ENCODE results near the gene CHD2. TPM values are rescaled to one million over a fixed set of nuclear protein-coding genes. Genes with fewer than 3 reads are reported as not detected.

CHD2 gene
- total and polyA plus RNA-seq, 10 of the 15 experiments (the other 5 are each of a cell fraction or from before 2014, with no cell fraction given): 38.1 to 94.7 (median 63.3) TPM

DNA sequence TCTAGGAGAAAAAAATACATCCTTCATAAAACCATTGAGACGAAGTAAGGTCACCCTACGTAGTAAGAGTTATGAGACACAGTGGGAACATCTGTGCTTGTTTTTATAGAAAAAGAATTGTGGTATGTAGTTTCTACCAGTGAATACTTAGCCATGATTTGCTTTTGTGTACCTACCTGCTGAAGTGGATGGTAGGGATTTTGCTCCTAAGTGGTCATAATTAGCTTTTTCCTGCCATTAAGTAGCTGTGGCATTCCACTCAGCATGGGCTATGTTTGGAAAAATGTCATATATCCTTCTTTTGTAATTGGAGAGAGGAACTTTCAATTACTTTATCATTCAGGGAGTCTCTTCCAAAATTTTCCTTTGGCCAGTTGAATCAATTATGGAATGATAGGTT is 63.7 kb downstream of the CHD2 start:
- POLR2A ChIA-PET: no interaction called here
- RAD21 ChIA-PET (ENCODE audit: unreplicated experiment): interaction anchor here (0.5 kb wide), 1 partner anchor 166 kb away, joined by 3 read pairs; no protein-coding TSS in a partner anchor
- Histone ChIP-seq H3K4me1 (ENCODE audit: control insufficient read depth, insufficient read depth, low read length) (no peaks in the 10 kb centered on the region), H4K20me1 (ENCODE audit: control insufficient read depth, insufficient read depth) (no peaks in the 10 kb centered on the region; the same call in 1 of the 2 replicates), H3K4me3 (no peak overlapping the region), H2AFZ (ENCODE audit: control insufficient read depth, low read depth, low read length) (no peak overlapping the region), H3K36me3 (ENCODE audit: control insufficient read depth in 2 of 2, insufficient read depth in 2 of 2, low read length in 1 of 2) (peaks cover 2 to 56% of the 10 kb centered on the region in 2 experiments), H3K27me3 (replicated peaks in 1 of 2; ENCODE audit: control insufficient read depth in 2 of 2, insufficient read depth in 2 of 2, low read length in 1 of 2) (no peaks in the 10 kb centered on the region), H3K27ac (ENCODE audit: control insufficient read depth, insufficient read depth) (no peak overlapping the region), H3K9ac (ENCODE audit: control insufficient read depth, insufficient read depth, low read length) (no peak overlapping the region), H3K4me2 (ENCODE audit: control insufficient read depth, insufficient read depth) (no peak overlapping the region), H3K9me3 (replicated peaks; ENCODE audit: control insufficient read depth, insufficient read depth, low read length) (no peaks in the 10 kb centered on the region; the same call in 2 of the 3 replicates), H3K79me2 (ENCODE audit: control insufficient read depth, insufficient read depth, low read length) (peaks cover 7% of the 10 kb centered on the region)
- intact Hi-C loops (cut with micrococcal nuclease; ENCODE audit: unreplicated experiment) (no loop called here), in situ Hi-C loops (cut with MboI) (no loop called here)
- SMC1A ChIA-PET (ENCODE audit: uncharacterized antibody, unreplicated experiment): interaction anchor here (1.0 to 1.3 kb wide), 3 partner anchors 14 to 38 kb away, joined by 3 to 4 read pairs (median 3); no protein-coding TSS in a partner anchor
- TF ChIP-seq RAD21 (IDR thresholded peaks at IDR 0.05; ENCODE audit: insufficient read depth, low read depth, low read length): no peak
- no peak for TF ChIP-seq EED (IDR thresholded peaks at IDR 0.05; ENCODE audit: low read depth)
- no peak for TF ChIP-seq RELA (IDR thresholded peaks at IDR 0.05; ENCODE audit: borderline replicate concordance, partially characterized antibody)
- TF ChIP-seq TARDBP (IDR thresholded peaks at IDR 0.05; ENCODE audit: borderline replicate concordance): no peak
- no peak for TF ChIP-seq TAF1 (IDR thresholded peaks at IDR 0.05; ENCODE audit: borderline replicate concordance, low read depth, low read length)
- TF ChIP-seq GATAD2B (conservative IDR thresholded peaks at IDR 0.05; ENCODE audit: low read depth): no peak
- TF ChIP-seq IKZF1 (conservative IDR thresholded peaks at IDR 0.05): no peak
- TF ChIP-seq, protein P1, sequence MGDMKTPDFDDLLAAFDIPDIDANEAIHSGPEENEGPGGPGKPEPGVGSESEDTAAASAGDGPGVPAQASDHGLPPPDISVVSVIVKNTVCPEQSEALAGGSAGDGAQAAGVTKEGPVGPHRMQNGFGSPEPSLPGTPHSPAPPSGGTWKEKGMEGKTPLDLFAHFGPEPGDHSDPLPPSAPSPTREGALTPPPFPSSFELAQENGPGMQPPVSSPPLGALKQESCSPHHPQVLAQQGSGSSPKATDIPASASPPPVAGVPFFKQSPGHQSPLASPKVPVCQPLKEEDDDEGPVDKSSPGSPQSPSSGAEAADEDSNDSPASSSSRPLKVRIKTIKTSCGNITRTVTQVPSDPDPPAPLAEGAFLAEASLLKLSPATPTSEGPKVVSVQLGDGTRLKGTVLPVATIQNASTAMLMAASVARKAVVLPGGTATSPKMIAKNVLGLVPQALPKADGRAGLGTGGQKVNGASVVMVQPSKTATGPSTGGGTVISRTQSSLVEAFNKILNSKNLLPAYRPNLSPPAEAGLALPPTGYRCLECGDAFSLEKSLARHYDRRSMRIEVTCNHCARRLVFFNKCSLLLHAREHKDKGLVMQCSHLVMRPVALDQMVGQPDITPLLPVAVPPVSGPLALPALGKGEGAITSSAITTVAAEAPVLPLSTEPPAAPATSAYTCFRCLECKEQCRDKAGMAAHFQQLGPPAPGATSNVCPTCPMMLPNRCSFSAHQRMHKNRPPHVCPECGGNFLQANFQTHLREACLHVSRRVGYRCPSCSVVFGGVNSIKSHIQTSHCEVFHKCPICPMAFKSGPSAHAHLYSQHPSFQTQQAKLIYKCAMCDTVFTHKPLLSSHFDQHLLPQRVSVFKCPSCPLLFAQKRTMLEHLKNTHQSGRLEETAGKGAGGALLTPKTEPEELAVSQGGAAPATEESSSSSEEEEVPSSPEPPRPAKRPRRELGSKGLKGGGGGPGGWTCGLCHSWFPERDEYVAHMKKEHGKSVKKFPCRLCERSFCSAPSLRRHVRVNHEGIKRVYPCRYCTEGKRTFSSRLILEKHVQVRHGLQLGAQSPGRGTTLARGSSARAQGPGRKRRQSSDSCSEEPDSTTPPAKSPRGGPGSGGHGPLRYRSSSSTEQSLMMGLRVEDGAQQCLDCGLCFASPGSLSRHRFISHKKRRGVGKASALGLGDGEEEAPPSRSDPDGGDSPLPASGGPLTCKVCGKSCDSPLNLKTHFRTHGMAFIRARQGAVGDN (IDR thresholded peaks at IDR 0.05): no peak
- no peak for TF ChIP-seq MEF2A (IDR thresholded peaks at IDR 0.05; ENCODE audit: insufficient read depth, low read depth, low read length)
- no peak for TF ChIP-seq SUPT20H (IDR thresholded peaks at IDR 0.05; ENCODE audit: borderline replicate concordance, control insufficient read depth, low read depth, low read length)
- no peak for TF ChIP-seq EP300 (IDR thresholded peaks at IDR 0.05; ENCODE audit: borderline replicate concordance in 1 of 2, control insufficient read depth in 1 of 2, low read depth in 2 of 2, low read length in 2 of 2)
- no peak for TF ChIP-seq STAT3 (IDR thresholded peaks at IDR 0.05; ENCODE audit: low read depth, low read length)
- TF ChIP-seq NRF1 (conservative IDR thresholded peaks at IDR 0.05; ENCODE audit: low read depth, low read length): no peak
- ATAC-seq (no peak), DNase-seq (ENCODE audit: low read depth, low spot score) (no peak), FAIRE-seq (no peak)
- CTCF ChIA-PET: interaction anchor here (0.6 to 1.1 kb wide), 2 partner anchors 10 to 62 kb away, joined by 3 read pairs; no protein-coding TSS in a partner anchor
- 95% methylated on average over 2 of the region's 2 CpGs for WGBS (ENCODE audit: insufficient coverage, insufficient replicate concordance, low lambda C conversion rate, missing lambda C conversion rate)
- BruUV-seq (replicated peaks): no TSS peak

Measured in GM12878 (cell line).